ENCODE measurements around the gene TPM1. TPM values are rescaled to one million over a fixed set of nuclear protein-coding genes. Genes with fewer than 3 reads are reported as not detected.

The TPM1 gene
- total and polyA plus RNA-seq, 10 of the 15 experiments (the other 5 are each of a cell fraction or from before 2014, with no cell fraction given), result 0.43 to 10.0 (median 2.4) TPM

- no peaks in the 10 kb centered on the region for H4K20me1 ChIP-seq (ENCODE audit: control insufficient read depth, insufficient read depth)
- ChIA-PET POLR2A (no interaction called here), RAD21 (ENCODE audit: unreplicated experiment) (no interaction called here), CTCF (interaction anchor here (1.3 kb wide), 1 partner anchor 27 kb away, joined by 3 read pairs; no protein-coding TSS in a partner anchor), SMC1A (ENCODE audit: uncharacterized antibody, unreplicated experiment) (no interaction called here)
- WGBS (ENCODE audit: insufficient coverage, insufficient replicate concordance, low lambda C conversion rate, missing lambda C conversion rate), result 44% methylated on average over 9 of the region's 9 CpGs
- intact Hi-C loops (cut with micrococcal nuclease; ENCODE audit: unreplicated experiment), result no loop called here
- ATAC-seq, result no peak
- DNase-seq (ENCODE audit: low read depth, low spot score), result no peak
- TF ChIP-seq LARP7 (IDR thresholded peaks at IDR 0.05) (no peak), RB1 (IDR thresholded peaks at IDR 0.05; ENCODE audit: borderline replicate concordance) (no peak), POU2F2 (IDR thresholded peaks at IDR 0.05; ENCODE audit: borderline replicate concordance, low read depth, low read length) (no peak), GABPA (IDR thresholded peaks at IDR 0.05; ENCODE audit: low read depth) (no peak), MXI1 (IDR thresholded peaks at IDR 0.05; ENCODE audit: low read depth, low read length) (no peak), PRDM15 (CRISPR knock-in tag; IDR thresholded peaks at IDR 0.05) (no peak), TARDBP (IDR thresholded peaks at IDR 0.05; ENCODE audit: borderline replicate concordance) (no peak), ETV6 (conservative IDR thresholded peaks at IDR 0.05 in 1 of 2, IDR thresholded peaks at IDR 0.05 in 1 of 2; ENCODE audit: borderline replicate concordance in 1 of 2, low read depth in 1 of 2) (no peak), CBFB (IDR thresholded peaks at IDR 0.05; ENCODE audit: low read depth) (no peak), IKZF2 (IDR thresholded peaks at IDR 0.05) (no peak)
- no peak for FAIRE-seq
- in situ Hi-C loops (cut with MboI), result no loop called here
- no peak overlapping the region for H3K9ac ChIP-seq (ENCODE audit: control insufficient read depth, insufficient read depth, low read length)
- no peak overlapping the region for H2AFZ ChIP-seq (ENCODE audit: control insufficient read depth, low read depth, low read length)
- no peak overlapping the region for H3K4me3 ChIP-seq
- no TSS peak for BruUV-seq (replicated peaks)
- no peaks in the 10 kb centered on the region for H3K79me2 ChIP-seq (ENCODE audit: control insufficient read depth, insufficient read depth, low read length)
- H3K9me3 ChIP-seq (replicated peaks; ENCODE audit: control insufficient read depth, insufficient read depth, low read length), result no peaks in the 10 kb centered on the region
- H3K4me1 ChIP-seq (ENCODE audit: control insufficient read depth, insufficient read depth, low read length), result no peaks in the 10 kb centered on the region
- H3K36me3 ChIP-seq (ENCODE audit: control insufficient read depth in 2 of 2, insufficient read depth in 2 of 2, low read length in 1 of 2), result no peaks in the 10 kb centered on the region
- no peak overlapping the region for H3K27ac ChIP-seq (ENCODE audit: control insufficient read depth, insufficient read depth)
- H3K4me2 ChIP-seq (ENCODE audit: control insufficient read depth, insufficient read depth), result no peak overlapping the region
- peaks cover 0 to 1% of the 10 kb centered on the region in 2 experiments; a peak in 3 of 4 replicates for H3K27me3 ChIP-seq (replicated peaks in 1 of 2; ENCODE audit: control insufficient read depth in 2 of 2, insufficient read depth in 2 of 2, low read length in 1 of 2)
Measured at GRCh38 chr15:63019511-63020109, 22.9 kb upstream of the TPM1 start.

Measured in GM12878 (cell line).